HepG2 (cell line): ENCODE results near the gene HYAL2. TPM values are rescaled to one million over a fixed set of nuclear protein-coding genes. Genes with fewer than 3 reads are reported as not detected.

Experiments
- GATAD2A ChIP-seq: IDR thresholded peaks from 2 replicates; pipeline ENCODE4 v1.6.1; 2016
- GTF2F1 ChIP-seq: fragments of 150-350 bp; IDR thresholded peaks from 2 replicates; pipeline ENCODE4 v1.6.1; 2014; ENCODE audit warnings: low read length
- HNF1B ChIP-seq: sonication (generic); formaldehyde crosslinking; IDR thresholded peaks from 2 replicates; pipeline ENCODE4 v1.5.1; 2020; ENCODE audit warnings: mild to moderate bottlenecking, moderate library complexity, missing genetic modification reagents
- HNF4G ChIP-seq, 2 experiments: sonication (generic) in 1 of 2; formaldehyde crosslinking in 1 of 2; IDR thresholded peaks; 2 replicates each; pipeline versions ENCODE4 v1.4.0 to v1.6.1; 2011 to 2020; ENCODE audit warnings: borderline replicate concordance in 2 of 2, low read depth in 2 of 2, mild to moderate bottlenecking in 2 of 2, low read length in 1 of 2, missing genetic modification reagents in 1 of 2, moderate library complexity in 1 of 2
- MBNL3 ChIP-seq: fragments of 250-450 bp; sonication (Bioruptor Pico); conservative IDR thresholded peaks from 2 replicates; pipeline ENCODE4 v1.8.0; 2022; ENCODE audit warnings: mild to moderate bottlenecking, inconsistent platforms
- NR2F6 ChIP-seq, 2 experiments: IDR thresholded peaks; 2 replicates each; pipeline ENCODE4 v1.6.1; 2016; ENCODE audit warnings: antibody characterized with exemption in 1 of 2, mild to moderate bottlenecking in 1 of 2
- ONECUT2 ChIP-seq: sonication (generic); formaldehyde crosslinking; IDR thresholded peaks from 2 replicates; pipeline ENCODE4 v1.4.0; 2020; ENCODE audit warnings: missing genetic modification reagents
- RFX1 ChIP-seq: fragments of 450-650 bp; IDR thresholded peaks from 2 replicates; pipeline ENCODE4 v1.6.1; 2017
- RXRA ChIP-seq: sonication (generic); formaldehyde crosslinking; IDR thresholded peaks from 2 replicates; pipeline ENCODE4 v1.5.1; 2020; ENCODE audit warnings: missing genetic modification reagents
- SMAD1 ChIP-seq: sonication (generic); formaldehyde crosslinking; IDR thresholded peaks from 2 replicates; pipeline ENCODE4 v1.4.0; 2020; ENCODE audit warnings: missing genetic modification reagents, low read depth, mild to moderate bottlenecking, borderline replicate concordance
- ZBTB20 ChIP-seq: sonication (generic); formaldehyde crosslinking; IDR thresholded peaks from 2 replicates; pipeline ENCODE4 v1.8.1; 2023; ENCODE audit warnings: missing genetic modification reagents, low read depth, mild to moderate bottlenecking, borderline replicate concordance
- ZFP36 ChIP-seq: fragments of 150-350 bp; IDR thresholded peaks from 2 replicates; pipeline ENCODE4 v1.6.1; 2018; ENCODE audit warnings: borderline replicate concordance, low read length, low read depth; ENCODE audit not compliant: partially characterized antibody
- ZNF484 ChIP-seq: sonication (generic); formaldehyde crosslinking; IDR thresholded peaks from 2 replicates; pipeline ENCODE4 v1.5.1; 2020; ENCODE audit warnings: mild to moderate bottlenecking, low read depth, missing genetic modification reagents, borderline replicate concordance
- ZNF572 ChIP-seq: sonication (generic); formaldehyde crosslinking; IDR thresholded peaks from 2 replicates; pipeline ENCODE4 v1.5.1; 2020; ENCODE audit warnings: mild to moderate bottlenecking, missing genetic modification reagents
- ZNF598 ChIP-seq: sonication (generic); formaldehyde crosslinking; IDR thresholded peaks from 2 replicates; pipeline ENCODE4 v1.5.1; 2020; ENCODE audit warnings: mild to moderate bottlenecking, missing genetic modification reagents, borderline replicate concordance
- ZNF7 ChIP-seq: IDR thresholded peaks from 2 replicates; pipeline ENCODE4 v1.6.1; 2016; ENCODE audit warnings: missing biosample characterization, missing genetic modification reagents
- ZNF713 ChIP-seq: sonication (generic); formaldehyde crosslinking; IDR thresholded peaks from 2 replicates; pipeline ENCODE4 v1.4.0; 2020; ENCODE audit warnings: mild to moderate bottlenecking, missing genetic modification reagents
- polyA plus RNA-seq, 8 experiments: library from polyadenylated mRNA; depleted of rRNA in 3 of 8; stranded (reverse) in 7 of 8; unstranded in 1 of 8; fragments of >200 nt; fragmentation: Illumina TruSeq in 4 of 8; extraction: Trizol in 4 of 8; gene quantifications; 2 replicates each; pipeline versions ENCODE4 v1.2.1 to v1.2.3, GENCODE V29; 2011 to 2016; ENCODE audit warnings: low read depth in 4 of 8, missing spikeins in 1 of 8, mixed read lengths in 1 of 8; ENCODE audit not compliant: insufficient read depth in 1 of 8
- total RNA-seq, 5 experiments: library from RNA; depleted of rRNA; stranded (reverse); fragments of >200 nt; fragmentation: Illumina TruSeq; extraction: Trizol; gene quantifications; 2 replicates each; pipeline ENCODE4 v1.2.3, GENCODE V29; 2016; ENCODE audit warnings: low read depth in 1 of 5
- TF ChIP-seq, protein P1 (sequence below): sonication (generic); formaldehyde crosslinking; IDR thresholded peaks from 2 replicates; pipeline ENCODE4 v1.5.0; 2020; ENCODE audit warnings: mild to moderate bottlenecking, missing genetic modification reagents
- TF ChIP-seq, protein P2 (sequence below): sonication (generic); formaldehyde crosslinking; IDR thresholded peaks from 2 replicates; pipeline ENCODE4 v1.8.0; 2022; ENCODE audit warnings: mild to moderate bottlenecking, missing genetic modification reagents, borderline replicate concordance
- TF ChIP-seq, protein P3 (sequence below): sonication (generic); formaldehyde crosslinking; IDR thresholded peaks from 2 replicates; pipeline ENCODE4 v1.4.0; 2020; ENCODE audit warnings: missing genetic modification reagents

The HYAL2 gene
- total and polyA plus RNA-seq, 2 of the 13 experiments (the other 11 are each of a cell fraction or from before 2014, with no cell fraction given) = 76.2 to 102 TPM

DNA sequence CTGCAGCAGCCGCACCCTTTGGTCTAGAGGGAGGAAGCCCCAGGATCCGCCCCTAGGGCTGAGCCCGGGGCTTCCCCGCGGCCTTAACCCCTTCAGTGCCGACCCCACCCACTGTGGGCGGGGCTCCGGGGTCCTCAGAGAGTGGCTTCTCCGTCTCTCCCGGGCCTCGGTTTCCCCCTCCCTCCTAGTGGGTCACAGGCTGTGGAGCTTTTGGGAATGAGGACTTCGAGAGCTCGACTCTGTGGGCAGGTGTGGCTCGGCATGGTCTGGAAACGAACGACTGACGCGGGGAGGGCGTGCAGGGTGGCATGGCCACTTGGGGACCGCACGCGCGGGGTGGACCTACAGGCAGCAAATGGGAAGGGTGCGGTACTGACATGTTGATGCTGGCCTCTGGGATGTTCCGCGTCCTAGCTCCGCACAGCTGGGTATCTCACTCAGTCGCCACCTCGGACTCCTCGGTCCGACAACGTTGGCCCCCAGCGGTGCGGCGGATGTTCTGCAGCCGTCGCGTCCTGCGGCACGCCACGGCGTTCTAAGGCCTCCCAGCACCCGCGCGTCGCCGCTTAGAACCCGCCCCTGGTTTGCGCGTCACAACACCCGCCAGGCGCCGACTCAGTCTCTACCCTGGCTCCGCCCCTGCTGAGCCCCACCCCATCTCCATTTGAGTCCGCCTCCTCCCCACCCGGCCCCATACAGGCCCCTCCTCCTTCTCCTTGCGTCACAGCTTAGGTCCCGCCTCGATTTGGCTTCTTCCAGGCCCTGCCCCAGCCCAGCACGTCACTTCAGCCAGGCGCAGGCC is 23.5 kb downstream of the HYAL2 start, which contains the start of the genes HYAL3 and NAA80 (continued):
- TF ChIP-seq, protein P1, sequence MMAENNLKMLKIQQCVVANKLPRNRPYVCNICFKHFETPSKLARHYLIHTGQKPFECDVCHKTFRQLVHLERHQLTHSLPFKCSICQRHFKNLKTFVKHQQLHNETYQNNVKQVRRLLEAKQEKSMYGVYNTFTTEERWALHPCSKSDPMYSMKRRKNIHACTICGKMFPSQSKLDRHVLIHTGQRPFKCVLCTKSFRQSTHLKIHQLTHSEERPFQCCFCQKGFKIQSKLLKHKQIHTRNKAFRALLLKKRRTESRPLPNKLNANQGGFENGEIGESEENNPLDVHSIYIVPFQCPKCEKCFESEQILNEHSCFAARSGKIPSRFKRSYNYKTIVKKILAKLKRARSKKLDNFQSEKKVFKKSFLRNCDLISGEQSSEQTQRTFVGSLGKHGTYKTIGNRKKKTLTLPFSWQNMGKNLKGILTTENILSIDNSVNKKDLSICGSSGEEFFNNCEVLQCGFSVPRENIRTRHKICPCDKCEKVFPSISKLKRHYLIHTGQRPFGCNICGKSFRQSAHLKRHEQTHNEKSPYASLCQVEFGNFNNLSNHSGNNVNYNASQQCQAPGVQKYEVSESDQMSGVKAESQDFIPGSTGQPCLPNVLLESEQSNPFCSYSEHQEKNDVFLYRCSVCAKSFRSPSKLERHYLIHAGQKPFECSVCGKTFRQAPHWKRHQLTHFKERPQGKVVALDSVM (CRISPR knock-in tag) = 0 out of 2 replicates have a peak, but pooled peaks have one; percentile 38
- TF ChIP-seq ZBTB20 (CRISPR knock-in tag) = 0 out of 2 replicates have a peak, but pooled peaks have one; percentile 49
- TF ChIP-seq ZNF572 (CRISPR knock-in tag) = no peak
- peak; percentile 24; the same call in 1 of the 2 replicates for TF ChIP-seq HNF1B (CRISPR knock-in tag)
- TF ChIP-seq, protein P2, sequence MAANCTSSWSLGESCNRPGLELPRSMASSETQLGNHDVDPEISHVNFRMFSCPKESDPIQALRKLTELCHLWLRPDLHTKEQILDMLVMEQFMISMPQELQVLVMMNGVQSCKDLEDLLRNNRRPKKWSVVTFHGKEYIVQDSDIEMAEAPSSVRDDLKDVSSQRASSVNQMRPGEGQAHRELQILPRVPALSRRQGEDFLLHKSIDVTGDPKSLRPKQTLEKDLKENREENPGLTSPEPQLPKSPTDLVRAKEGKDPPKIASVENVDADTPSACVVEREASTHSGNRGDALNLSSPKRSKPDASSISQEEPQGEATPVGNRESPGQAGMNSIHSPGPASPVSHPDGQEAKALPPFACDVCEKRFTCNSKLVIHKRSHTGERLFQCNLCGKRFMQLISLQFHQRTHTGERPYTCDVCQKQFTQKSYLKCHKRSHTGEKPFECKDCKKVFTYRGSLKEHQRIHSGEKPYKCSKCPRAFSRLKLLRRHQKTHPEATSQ (CRISPR knock-in tag) = no peak
- no peak for TF ChIP-seq MBNL3 (CRISPR knock-in tag)
- peak; percentile 87 for TF ChIP-seq ZNF598 (CRISPR knock-in tag)
- no peak for TF ChIP-seq ZFP36
- TF ChIP-seq ZNF7 (CRISPR knock-in tag) = no peak
- TF ChIP-seq SMAD1 = 0 out of 2 replicates have a peak, but pooled peaks have one; percentile 28
- peak; percentile 31 for TF ChIP-seq GATAD2A (CRISPR knock-in tag)
- no peak for TF ChIP-seq GTF2F1
- no peak for TF ChIP-seq RFX1
- TF ChIP-seq NR2F6 (IDR thresholded peaks at IDR 0.05) = no peak
- TF ChIP-seq NR2F6 (CRISPR knock-in tag; IDR thresholded peaks at IDR 0.05) = peak; percentile 19; the same call in 1 of the 2 replicates
- TF ChIP-seq, protein P3, sequence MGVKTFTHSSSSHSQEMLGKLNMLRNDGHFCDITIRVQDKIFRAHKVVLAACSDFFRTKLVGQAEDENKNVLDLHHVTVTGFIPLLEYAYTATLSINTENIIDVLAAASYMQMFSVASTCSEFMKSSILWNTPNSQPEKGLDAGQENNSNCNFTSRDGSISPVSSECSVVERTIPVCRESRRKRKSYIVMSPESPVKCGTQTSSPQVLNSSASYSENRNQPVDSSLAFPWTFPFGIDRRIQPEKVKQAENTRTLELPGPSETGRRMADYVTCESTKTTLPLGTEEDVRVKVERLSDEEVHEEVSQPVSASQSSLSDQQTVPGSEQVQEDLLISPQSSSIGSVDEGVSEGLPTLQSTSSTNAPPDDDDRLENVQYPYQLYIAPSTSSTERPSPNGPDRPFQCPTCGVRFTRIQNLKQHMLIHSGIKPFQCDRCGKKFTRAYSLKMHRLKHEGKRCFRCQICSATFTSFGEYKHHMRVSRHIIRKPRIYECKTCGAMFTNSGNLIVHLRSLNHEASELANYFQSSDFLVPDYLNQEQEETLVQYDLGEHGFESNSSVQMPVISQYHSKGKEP (CRISPR knock-in tag) = no peak
- no peak for TF ChIP-seq ZNF713
- TF ChIP-seq RXRA = peak; percentile 71
- no peak for TF ChIP-seq HNF4G (IDR thresholded peaks at IDR 0.05; ENCODE audit: borderline replicate concordance, low read depth, low read length)
- no peak for TF ChIP-seq HNF4G (CRISPR knock-in tag; IDR thresholded peaks at IDR 0.05; ENCODE audit: borderline replicate concordance, low read depth)
- no peak for TF ChIP-seq ONECUT2 (CRISPR knock-in tag)
- TF ChIP-seq ZNF484 = no peak; the same call in 1 of the 2 replicates
